Measurements from ENCODE around the gene PDC.
"Not testable (repeated sequence)": the region's sequence is repeated elsewhere in the genome, so short reads cannot be mapped to it uniquely, and the experiment has no call there.

The PDC gene

DNA sequence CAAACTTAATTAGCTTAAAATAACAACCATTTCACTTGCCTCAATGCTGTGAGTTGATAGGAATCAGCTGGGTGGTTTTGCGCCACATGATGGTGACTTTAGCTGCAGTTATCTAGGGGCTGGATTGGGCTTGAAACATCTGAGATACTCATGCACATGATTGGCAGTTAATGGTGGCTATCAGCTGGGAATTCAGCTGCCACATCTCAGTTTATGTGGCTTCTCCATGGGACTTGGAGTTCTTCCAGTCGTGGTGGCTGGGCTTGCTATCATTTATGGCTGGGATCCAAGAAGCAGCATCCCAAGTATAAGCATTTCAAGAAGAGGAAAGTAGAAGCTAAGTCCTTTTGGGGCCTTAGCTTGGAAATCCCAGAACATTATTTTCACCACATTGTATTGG lies 36.4 kb downstream of the PDC start:
- no peak for TF ChIP-seq POLR2AphosphoS5 (IDR thresholded peaks at IDR 0.05; ENCODE audit: low read depth, low read length)
- no peak for TF ChIP-seq POLR2A (IDR thresholded peaks at IDR 0.05; ENCODE audit: low read depth, low read length)
- no peak for TF ChIP-seq TAF1 (IDR thresholded peaks at IDR 0.05; ENCODE audit: borderline replicate concordance, low read depth, low read length)
- DNase-seq (ENCODE audit: insufficient read length): no peak
- no peak for FAIRE-seq

DNA sequence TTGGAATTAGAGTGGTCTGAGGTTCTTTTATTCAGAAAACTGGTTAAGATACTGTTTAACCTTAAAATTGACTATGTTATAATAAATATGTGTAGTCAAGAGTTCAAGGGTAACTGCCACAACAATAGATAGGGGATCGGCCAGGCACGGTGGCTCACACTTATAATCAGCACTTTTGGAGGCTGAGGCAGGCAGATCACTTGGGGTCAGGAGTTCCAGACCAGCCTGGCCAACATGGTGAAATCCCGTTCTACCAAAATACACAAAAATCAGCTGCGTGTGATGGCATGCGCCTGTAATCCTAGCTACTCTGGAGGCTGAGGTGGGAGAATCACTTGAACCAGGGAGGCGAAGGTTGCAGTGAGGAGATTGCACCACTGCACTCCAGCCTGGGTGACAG lies 39.5 kb downstream of the PDC start:
- TF ChIP-seq POLR2AphosphoS5 (IDR thresholded peaks at IDR 0.05; ENCODE audit: low read depth, low read length): no peak
- no peak for TF ChIP-seq TAF1 (IDR thresholded peaks at IDR 0.05; ENCODE audit: borderline replicate concordance, low read depth, low read length)
- TF ChIP-seq POLR2A (IDR thresholded peaks at IDR 0.05; ENCODE audit: low read depth, low read length): no peak
- DNase-seq (ENCODE audit: insufficient read length) (no peak), FAIRE-seq (no peak)

DNA sequence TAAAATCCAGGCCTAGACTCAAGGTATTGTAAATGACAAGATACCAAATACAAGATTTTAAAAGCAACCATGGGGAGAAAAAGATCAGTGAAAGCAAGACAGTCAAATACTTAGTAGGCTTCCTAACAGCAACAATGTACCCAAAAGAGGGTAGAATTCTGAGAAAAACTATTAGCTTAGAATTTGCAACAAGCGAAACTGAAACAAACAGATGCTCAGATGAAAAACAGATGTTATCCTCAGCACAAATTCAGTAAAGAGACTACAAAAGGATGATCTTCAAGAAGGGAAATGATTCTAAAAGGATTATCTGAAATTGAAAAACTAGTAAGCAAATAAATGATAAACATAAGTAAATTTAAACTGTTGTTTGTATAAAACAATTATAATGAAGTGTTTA lies 40.0 kb downstream of the PDC start:
- FAIRE-seq: peak; percentile 24
- TF ChIP-seq POLR2A (IDR thresholded peaks at IDR 0.05; ENCODE audit: low read depth, low read length) (no peak), POLR2AphosphoS5 (IDR thresholded peaks at IDR 0.05; ENCODE audit: low read depth, low read length) (no peak), TAF1 (IDR thresholded peaks at IDR 0.05; ENCODE audit: borderline replicate concordance, low read depth, low read length) (no peak)
- DNase-seq (ENCODE audit: insufficient read length): peak; percentile 6

DNA sequence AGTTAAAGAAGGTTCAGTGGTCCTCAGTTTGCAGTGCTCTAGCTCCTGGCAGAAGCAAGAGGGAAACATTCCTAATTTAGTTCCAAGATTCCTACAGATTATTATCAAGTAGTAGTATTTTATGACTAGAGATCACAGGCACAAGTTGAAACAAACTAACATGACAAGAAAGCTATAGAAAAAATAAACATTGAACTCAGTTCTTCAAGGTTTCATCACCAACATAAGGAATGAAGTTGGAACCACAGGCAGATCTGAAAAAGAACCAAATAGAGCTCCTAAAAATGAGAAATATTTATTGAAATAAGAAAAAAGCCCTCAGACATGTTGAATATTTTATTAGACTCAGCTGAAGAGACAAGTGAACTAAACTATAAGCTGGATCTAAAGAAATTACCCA lies 40.6 kb downstream of the PDC start:
- no peak for FAIRE-seq
- no peak for DNase-seq (ENCODE audit: insufficient read length)
- TF ChIP-seq POLR2AphosphoS5 (IDR thresholded peaks at IDR 0.05; ENCODE audit: low read depth, low read length) (no peak), TAF1 (IDR thresholded peaks at IDR 0.05; ENCODE audit: borderline replicate concordance, low read depth, low read length) (no peak), POLR2A (IDR thresholded peaks at IDR 0.05; ENCODE audit: low read depth, low read length) (no peak)

GRCh38 chr1:186418503-186418902 lies 42.4 kb downstream of the PDC start:
- FAIRE-seq: no peak
- DNase-seq (ENCODE audit: insufficient read length): no peak
- TF ChIP-seq POLR2AphosphoS5 (IDR thresholded peaks at IDR 0.05; ENCODE audit: low read depth, low read length) (no peak), TAF1 (IDR thresholded peaks at IDR 0.05; ENCODE audit: borderline replicate concordance, low read depth, low read length) (no peak), POLR2A (IDR thresholded peaks at IDR 0.05; ENCODE audit: low read depth, low read length) (no peak)

DNA sequence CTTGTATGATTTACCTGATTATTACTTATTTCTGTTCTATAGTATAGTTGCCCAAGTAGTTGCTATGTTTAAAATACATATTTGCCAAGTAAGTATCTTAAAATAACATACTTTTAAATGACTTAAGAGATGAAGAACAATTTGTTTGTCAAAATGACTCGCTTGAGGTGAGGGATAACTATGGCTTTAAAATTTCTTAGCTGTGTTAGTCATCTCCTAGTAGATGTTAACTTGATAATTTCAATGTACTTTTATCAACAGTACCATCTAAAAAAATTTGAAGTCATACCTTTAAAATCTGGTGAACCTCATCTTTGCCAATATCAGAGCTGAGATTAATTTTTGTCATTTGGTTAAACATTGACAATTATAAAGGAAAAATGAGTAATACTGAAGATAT lies 47.6 kb downstream of the PDC start:
- DNase-seq (ENCODE audit: insufficient read length) (no peak), FAIRE-seq (no peak)
- TF ChIP-seq TAF1 (IDR thresholded peaks at IDR 0.05; ENCODE audit: borderline replicate concordance, low read depth, low read length): no peak
- no peak for TF ChIP-seq POLR2AphosphoS5 (IDR thresholded peaks at IDR 0.05; ENCODE audit: low read depth, low read length)
- no peak for TF ChIP-seq POLR2A (IDR thresholded peaks at IDR 0.05; ENCODE audit: low read depth, low read length)

GRCh38 chr1:186409091-186409490 lies 51.8 kb downstream of the PDC start:
- FAIRE-seq: no peak
- TF ChIP-seq POLR2AphosphoS5 (IDR thresholded peaks at IDR 0.05; ENCODE audit: low read depth, low read length) (no peak), TAF1 (IDR thresholded peaks at IDR 0.05; ENCODE audit: borderline replicate concordance, low read depth, low read length) (no peak), POLR2A (IDR thresholded peaks at IDR 0.05; ENCODE audit: low read depth, low read length) (no peak)
- no peak for DNase-seq (ENCODE audit: insufficient read length)

- FAIRE-seq: peak; percentile 83
- DNase-seq (ENCODE audit: insufficient read length): no peak
- no peak for TF ChIP-seq POLR2A (IDR thresholded peaks at IDR 0.05; ENCODE audit: low read depth, low read length)
- TF ChIP-seq TAF1 (IDR thresholded peaks at IDR 0.05; ENCODE audit: borderline replicate concordance, low read depth, low read length): no peak
These were observed 56.4 kb downstream of the PDC start for GRCh38 chr1:186404454-186405051.

- TF ChIP-seq POLR2A (IDR thresholded peaks at IDR 0.05; ENCODE audit: low read depth, low read length) (no peak), TAF1 (IDR thresholded peaks at IDR 0.05; ENCODE audit: borderline replicate concordance, low read depth, low read length) (no peak), POLR2AphosphoS5 (IDR thresholded peaks at IDR 0.05; ENCODE audit: low read depth, low read length) (no peak)
- no peak for DNase-seq (ENCODE audit: insufficient read length)
- no peak for FAIRE-seq
These were observed 57.3 kb downstream of the PDC start for GRCh38 chr1:186403632-186404031.

- not testable (repeated sequence) for DNase-seq (ENCODE audit: insufficient read length); FAIRE-seq
These were observed 59.5 kb downstream of the PDC start for GRCh38 chr1:186401446-186401845.

Measured in GM12892 (cell line).